Body of pancreas (tissue), 4 donors: Measurements from ENCODE around the gene LOXL4.

Experiments used
- POLR2A ChIP-seq, 3 donors: fragments of 450-650 bp; IDR thresholded peaks; one replicate each; pipeline ENCODE4 v1.6.1; 2016; ENCODE audit warnings: antibody characterized with exemption in 3 of 3, mild to moderate bottlenecking in 2 of 3
- TF ChIP-seq, protein P1 (sequence below), 7 experiments: fragments of 450-650 bp in 4 of 7; fragments of 200-600 bp in 3 of 7; sonication (generic) in 3 of 7; IDR thresholded peaks; one replicate each; pipeline ENCODE4 v1.5.1; 2016 to 2019; ENCODE audit warnings: antibody characterized with exemption in 7 of 7

GRCh38 chr10:98215373-98215772 is 52.6 kb downstream of the LOXL4 start:
- TF ChIP-seq, protein P1, sequence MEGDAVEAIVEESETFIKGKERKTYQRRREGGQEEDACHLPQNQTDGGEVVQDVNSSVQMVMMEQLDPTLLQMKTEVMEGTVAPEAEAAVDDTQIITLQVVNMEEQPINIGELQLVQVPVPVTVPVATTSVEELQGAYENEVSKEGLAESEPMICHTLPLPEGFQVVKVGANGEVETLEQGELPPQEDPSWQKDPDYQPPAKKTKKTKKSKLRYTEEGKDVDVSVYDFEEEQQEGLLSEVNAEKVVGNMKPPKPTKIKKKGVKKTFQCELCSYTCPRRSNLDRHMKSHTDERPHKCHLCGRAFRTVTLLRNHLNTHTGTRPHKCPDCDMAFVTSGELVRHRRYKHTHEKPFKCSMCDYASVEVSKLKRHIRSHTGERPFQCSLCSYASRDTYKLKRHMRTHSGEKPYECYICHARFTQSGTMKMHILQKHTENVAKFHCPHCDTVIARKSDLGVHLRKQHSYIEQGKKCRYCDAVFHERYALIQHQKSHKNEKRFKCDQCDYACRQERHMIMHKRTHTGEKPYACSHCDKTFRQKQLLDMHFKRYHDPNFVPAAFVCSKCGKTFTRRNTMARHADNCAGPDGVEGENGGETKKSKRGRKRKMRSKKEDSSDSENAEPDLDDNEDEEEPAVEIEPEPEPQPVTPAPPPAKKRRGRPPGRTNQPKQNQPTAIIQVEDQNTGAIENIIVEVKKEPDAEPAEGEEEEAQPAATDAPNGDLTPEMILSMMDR (IDR thresholded peaks at IDR 0.05) = no peak
- TF ChIP-seq POLR2A (IDR thresholded peaks at IDR 0.05) = no peak
